Adrenal gland (tissue), 5 donors: ENCODE measurements around the gene RYR1.

Source experiments
- POLR2A ChIP-seq, 2 donors: fragments of 450-650 bp; IDR thresholded peaks; one replicate each; pipeline ENCODE4 v1.6.1; 2017; ENCODE audit warnings: antibody characterized with exemption in 2 of 2, mild to moderate bottlenecking in 2 of 2, moderate library complexity in 1 of 2
- TF ChIP-seq, protein P1 (sequence below), 6 experiments: fragments of 450-650 bp in 4 of 6; fragments of 200-600 bp in 2 of 6; sonication (generic) in 1 of 6; IDR thresholded peaks; 1 replicate in 5 of 6; 2 replicates in 1 of 6; pipeline versions ENCODE4 v1.5.1 to v1.8.0; 2016 to 2021; ENCODE audit warnings: antibody characterized with exemption in 6 of 6, mild to moderate bottlenecking in 2 of 6, moderate library complexity in 1 of 6
- donor health status: DM: no; HTN: no; CAD: no.

GRCh38 chr19:38554676-38555141 lies 121.2 kb downstream of the RYR1 start:
- TF ChIP-seq, protein P1, sequence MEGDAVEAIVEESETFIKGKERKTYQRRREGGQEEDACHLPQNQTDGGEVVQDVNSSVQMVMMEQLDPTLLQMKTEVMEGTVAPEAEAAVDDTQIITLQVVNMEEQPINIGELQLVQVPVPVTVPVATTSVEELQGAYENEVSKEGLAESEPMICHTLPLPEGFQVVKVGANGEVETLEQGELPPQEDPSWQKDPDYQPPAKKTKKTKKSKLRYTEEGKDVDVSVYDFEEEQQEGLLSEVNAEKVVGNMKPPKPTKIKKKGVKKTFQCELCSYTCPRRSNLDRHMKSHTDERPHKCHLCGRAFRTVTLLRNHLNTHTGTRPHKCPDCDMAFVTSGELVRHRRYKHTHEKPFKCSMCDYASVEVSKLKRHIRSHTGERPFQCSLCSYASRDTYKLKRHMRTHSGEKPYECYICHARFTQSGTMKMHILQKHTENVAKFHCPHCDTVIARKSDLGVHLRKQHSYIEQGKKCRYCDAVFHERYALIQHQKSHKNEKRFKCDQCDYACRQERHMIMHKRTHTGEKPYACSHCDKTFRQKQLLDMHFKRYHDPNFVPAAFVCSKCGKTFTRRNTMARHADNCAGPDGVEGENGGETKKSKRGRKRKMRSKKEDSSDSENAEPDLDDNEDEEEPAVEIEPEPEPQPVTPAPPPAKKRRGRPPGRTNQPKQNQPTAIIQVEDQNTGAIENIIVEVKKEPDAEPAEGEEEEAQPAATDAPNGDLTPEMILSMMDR (IDR thresholded peaks at IDR 0.05) = no peak
- no peak for TF ChIP-seq POLR2A (IDR thresholded peaks at IDR 0.05)
